Measurements from ENCODE around the gene GOLIM4. TPM values are rescaled to one million over a fixed set of nuclear protein-coding genes. Genes with fewer than 3 reads are reported as not detected.

GOLIM4 gene
- total RNA-seq, 1 donor from 2014 or later: 46.3 TPM

GRCh38 chr3:168127466-168127865 is 31.7 kb upstream of the GOLIM4 start:
- no peak for DNase-seq (ENCODE audit: low spot score)
- Mint-ChIP-seq H3K9me3 (ENCODE audit: low read depth) (peaks cover 16% of the 10 kb centered on the region), H3K27ac (ENCODE audit: unreplicated experiment) (no peak overlapping the region), H3K36me3 (ENCODE audit: low read depth) (no peaks in the 10 kb centered on the region), H3K27me3 (ENCODE audit: low read depth) (peaks cover 19% of the 10 kb centered on the region), H3K4me1 (ENCODE audit: low read depth) (no peaks in the 10 kb centered on the region), H3K4me3 (ENCODE audit: unreplicated experiment) (no peak overlapping the region)
- TF ChIP-seq, protein P1, sequence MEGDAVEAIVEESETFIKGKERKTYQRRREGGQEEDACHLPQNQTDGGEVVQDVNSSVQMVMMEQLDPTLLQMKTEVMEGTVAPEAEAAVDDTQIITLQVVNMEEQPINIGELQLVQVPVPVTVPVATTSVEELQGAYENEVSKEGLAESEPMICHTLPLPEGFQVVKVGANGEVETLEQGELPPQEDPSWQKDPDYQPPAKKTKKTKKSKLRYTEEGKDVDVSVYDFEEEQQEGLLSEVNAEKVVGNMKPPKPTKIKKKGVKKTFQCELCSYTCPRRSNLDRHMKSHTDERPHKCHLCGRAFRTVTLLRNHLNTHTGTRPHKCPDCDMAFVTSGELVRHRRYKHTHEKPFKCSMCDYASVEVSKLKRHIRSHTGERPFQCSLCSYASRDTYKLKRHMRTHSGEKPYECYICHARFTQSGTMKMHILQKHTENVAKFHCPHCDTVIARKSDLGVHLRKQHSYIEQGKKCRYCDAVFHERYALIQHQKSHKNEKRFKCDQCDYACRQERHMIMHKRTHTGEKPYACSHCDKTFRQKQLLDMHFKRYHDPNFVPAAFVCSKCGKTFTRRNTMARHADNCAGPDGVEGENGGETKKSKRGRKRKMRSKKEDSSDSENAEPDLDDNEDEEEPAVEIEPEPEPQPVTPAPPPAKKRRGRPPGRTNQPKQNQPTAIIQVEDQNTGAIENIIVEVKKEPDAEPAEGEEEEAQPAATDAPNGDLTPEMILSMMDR (IDR thresholded peaks at IDR 0.05): no peak

DNA sequence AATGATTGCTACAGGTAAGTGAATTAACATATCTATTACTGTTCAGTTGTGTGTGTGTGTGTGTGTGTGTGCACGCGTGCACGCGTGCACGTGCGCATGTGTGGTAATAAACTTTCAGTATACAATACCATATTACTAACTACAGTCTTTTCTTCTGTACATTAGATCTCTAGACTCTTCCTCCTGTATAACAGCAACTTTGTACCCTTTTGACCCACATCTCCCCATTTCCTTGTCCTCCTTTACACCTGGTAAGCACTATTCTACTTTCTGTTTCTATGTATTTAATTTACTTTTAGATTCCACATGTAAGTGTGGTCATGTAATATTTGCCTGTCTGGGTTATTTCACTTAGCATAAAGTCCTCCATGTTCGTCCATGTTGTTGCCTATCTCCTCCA is 29.1 kb upstream of the GOLIM4 start:
- H3K36me3 Mint-ChIP-seq (ENCODE audit: low read depth): no peaks in the 10 kb centered on the region
- TF ChIP-seq, protein P1 (IDR thresholded peaks at IDR 0.05): no peak
- DNase-seq (ENCODE audit: low spot score): no peak
- H3K27me3 Mint-ChIP-seq (ENCODE audit: low read depth): peaks cover 5% of the 10 kb centered on the region
- H3K4me3 Mint-ChIP-seq (ENCODE audit: unreplicated experiment): no peak overlapping the region
- H3K9me3 Mint-ChIP-seq (ENCODE audit: low read depth): peaks cover 15% of the 10 kb centered on the region
- no peak overlapping the region for H3K27ac Mint-ChIP-seq (ENCODE audit: unreplicated experiment)
- H3K4me1 Mint-ChIP-seq (ENCODE audit: low read depth): no peaks in the 10 kb centered on the region

GRCh38 chr3:168124291-168124690 is 28.6 kb upstream of the GOLIM4 start:
- DNase-seq (ENCODE audit: low spot score): no peak
- Mint-ChIP-seq H3K27me3 (ENCODE audit: low read depth) (peaks cover 5% of the 10 kb centered on the region), H3K4me1 (ENCODE audit: low read depth) (no peaks in the 10 kb centered on the region), H3K27ac (ENCODE audit: unreplicated experiment) (no peak overlapping the region), H3K9me3 (ENCODE audit: low read depth) (peaks cover 10% of the 10 kb centered on the region), H3K36me3 (ENCODE audit: low read depth) (no peaks in the 10 kb centered on the region), H3K4me3 (ENCODE audit: unreplicated experiment) (no peak overlapping the region)
- TF ChIP-seq, protein P1 (IDR thresholded peaks at IDR 0.05): no peak

DNA sequence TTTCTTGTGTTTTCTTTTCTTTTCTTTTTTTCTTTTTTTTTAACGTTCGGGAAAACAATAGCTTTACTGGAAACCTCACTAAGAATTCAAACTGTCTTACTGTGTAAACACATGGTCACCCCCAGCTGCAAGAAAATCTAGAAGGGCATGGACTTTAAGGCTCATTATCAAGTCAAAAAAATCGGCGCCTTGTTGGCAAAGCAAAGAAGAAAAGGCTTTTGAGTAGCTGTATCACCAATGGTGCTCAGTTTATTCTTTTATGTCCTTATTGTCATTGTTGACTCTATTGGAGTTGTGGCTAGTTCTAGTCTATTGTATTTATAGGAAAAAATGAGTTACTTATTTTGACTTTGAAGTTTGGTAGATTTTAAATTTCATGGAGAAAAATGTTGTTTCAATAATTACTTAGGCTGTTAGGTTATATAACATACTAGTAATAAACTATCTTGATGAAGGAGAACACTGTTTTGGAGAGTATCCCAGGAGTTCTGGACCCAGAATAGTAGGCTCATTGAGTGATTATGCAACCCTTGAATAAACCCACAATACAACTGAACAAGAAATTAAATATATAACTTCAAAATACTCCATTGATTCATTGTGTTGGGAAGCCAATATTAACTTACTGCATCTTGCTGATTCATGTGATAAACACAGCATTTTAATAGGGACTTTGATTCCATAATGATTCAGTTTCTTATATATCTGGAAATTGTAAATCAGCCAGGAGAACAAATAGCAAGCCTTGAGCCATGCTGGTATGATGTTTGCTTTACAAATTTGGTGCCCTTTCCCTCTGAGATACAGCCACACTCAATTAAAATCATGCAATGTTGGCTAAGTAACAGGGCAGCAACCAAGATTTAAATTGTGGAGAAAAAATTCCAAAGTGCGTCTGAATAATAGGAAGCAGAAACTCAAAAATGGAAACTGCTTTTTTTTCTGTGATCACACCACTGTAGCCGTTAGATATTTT is 27.8 kb upstream of the GOLIM4 start:
- Mint-ChIP-seq H3K4me1 (ENCODE audit: low read depth) (no peaks in the 10 kb centered on the region), H3K9me3 (ENCODE audit: low read depth) (peaks cover 10% of the 10 kb centered on the region), H3K27ac (ENCODE audit: unreplicated experiment) (no peak overlapping the region), H3K4me3 (ENCODE audit: unreplicated experiment) (no peak overlapping the region), H3K36me3 (ENCODE audit: low read depth) (no peaks in the 10 kb centered on the region), H3K27me3 (ENCODE audit: low read depth) (peaks cover 8% of the 10 kb centered on the region)
- TF ChIP-seq, protein P1 (IDR thresholded peaks at IDR 0.05): no peak
- no peak for DNase-seq (ENCODE audit: low spot score)

DNA sequence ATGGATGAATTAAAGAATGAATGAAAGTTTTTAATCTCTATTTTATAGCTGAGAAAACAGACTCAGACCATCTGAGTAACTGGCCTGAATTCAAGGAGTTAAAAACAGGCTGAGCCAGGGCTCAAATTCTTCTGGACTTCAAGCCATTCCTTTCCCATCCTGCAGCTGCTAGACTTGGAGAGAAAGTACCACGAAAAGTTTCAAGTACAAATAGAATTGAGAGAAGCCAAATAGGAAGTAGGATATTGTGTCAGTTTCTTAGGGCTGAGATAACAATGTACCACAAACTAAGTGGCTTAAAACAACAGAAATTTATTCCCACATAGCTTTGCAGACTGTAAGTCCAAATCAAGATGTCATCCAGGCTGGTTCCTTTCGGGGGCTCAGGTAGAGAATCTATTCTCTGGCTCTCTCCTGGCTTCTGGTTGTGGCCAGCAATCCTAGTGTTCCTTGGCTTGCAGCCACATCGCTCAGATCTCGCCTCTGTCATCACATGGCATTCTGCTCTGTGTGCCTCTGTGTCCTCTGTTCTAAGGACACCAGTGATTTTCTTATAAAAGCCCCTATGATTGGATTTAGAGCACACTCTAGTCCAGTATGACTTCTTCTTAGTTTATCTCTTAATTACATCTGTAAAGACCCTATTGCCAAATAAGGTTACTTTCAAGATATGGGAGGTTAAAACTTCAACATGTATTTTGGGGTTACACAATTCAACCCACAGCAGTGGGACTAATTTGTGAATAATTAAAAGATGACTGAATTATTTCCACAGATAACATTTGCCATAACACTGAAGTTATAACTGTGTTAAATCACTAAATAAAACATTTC is 25.7 kb upstream of the GOLIM4 start:
- DNase-seq (ENCODE audit: low spot score): no peak
- peaks cover 8% of the 10 kb centered on the region for H3K27me3 Mint-ChIP-seq (ENCODE audit: low read depth)
- TF ChIP-seq, protein P1 (IDR thresholded peaks at IDR 0.05): no peak

More for the DNA sequence above, 25.7 kb upstream of the GOLIM4 start:
- no peaks in the 10 kb centered on the region for H3K36me3 Mint-ChIP-seq (ENCODE audit: low read depth)
- H3K9me3 Mint-ChIP-seq (ENCODE audit: low read depth): peaks cover under 1% of the 10 kb centered on the region
- H3K4me3 Mint-ChIP-seq (ENCODE audit: unreplicated experiment): no peak overlapping the region
- H3K27ac Mint-ChIP-seq (ENCODE audit: unreplicated experiment): no peak overlapping the region
- H3K4me1 Mint-ChIP-seq (ENCODE audit: low read depth): no peaks in the 10 kb centered on the region

Data from chondrocyte (in vitro differentiated cells).